WTC11 (cell line): ENCODE measurements around the gene CFAP20DC.

ENCODE experiments used
- CREB1 ChIP-seq: sonication (generic); formaldehyde crosslinking; IDR thresholded peaks from 2 replicates; pipeline ENCODE4 v1.8.0; 2023; ENCODE audit warnings: mild to moderate bottlenecking, missing genetic modification reagents
- CTCF ChIP-seq: fragments of 200-600 bp; IDR thresholded peaks from 2 replicates; pipeline ENCODE4 v1.8.0; 2022; ENCODE audit warnings: antibody characterized with exemption
- FOXK1 ChIP-seq: sonication (generic); formaldehyde crosslinking; IDR thresholded peaks from 2 replicates; pipeline ENCODE4 v1.8.0; 2022; ENCODE audit warnings: mild to moderate bottlenecking, moderate library complexity, missing genetic modification reagents
- USF2 ChIP-seq: sonication (generic); formaldehyde crosslinking; IDR thresholded peaks from 2 replicates; pipeline ENCODE4 v1.8.1; 2023; ENCODE audit warnings: mild to moderate bottlenecking, missing genetic modification reagents, moderate library complexity
- ZNF396 ChIP-seq: fragments of 250-450 bp; sonication (Bioruptor Pico); IDR thresholded peaks from 2 replicates; pipeline ENCODE4 v1.8.0; 2021; ENCODE audit warnings: mild to moderate bottlenecking, moderate library complexity, borderline replicate concordance

- no peak for TF ChIP-seq CREB1 (CRISPR knock-in tag)
- no peak for TF ChIP-seq CTCF
- no peak for TF ChIP-seq ZNF396 (CRISPR knock-in tag)
- TF ChIP-seq FOXK1 (CRISPR knock-in tag): no peak
- no peak for TF ChIP-seq USF2 (CRISPR knock-in tag)
Measured at GRCh38 chr3:58884453-58884852, 165.4 kb downstream of the CFAP20DC start.
